Fibroblast of skin of left biceps (primary cell): ENCODE results near the gene ATP2B3.

Experiments
- DNase-seq, 2 experiments: peaks; one replicate each; pipeline ENCODE4 v3.0.0-alpha.2; 2013; ENCODE audit warnings: low read depth in 2 of 2

The ATP2B3 gene

GRCh38 chrX:153611298-153612095 lies 94.1 kb downstream of the ATP2B3 start:
- DNase-seq, result no peak

GRCh38 chrX:153612413-153612812 lies 95.0 kb downstream of the ATP2B3 start:
- DNase-seq, result no peak

GRCh38 chrX:153614818-153615217 lies 97.4 kb downstream of the ATP2B3 start:
- DNase-seq, result no peak

- no peak for DNase-seq
Measured at GRCh38 chrX:153620576-153620975, 103.1 kb downstream of the ATP2B3 start.

GRCh38 chrX:153621949-153622598 lies 104.6 kb downstream of the ATP2B3 start:
- no peak for DNase-seq

- no peak for DNase-seq
Measured at GRCh38 chrX:153622661-153623309, 105.3 kb downstream of the ATP2B3 start.

GRCh38 chrX:153623310-153624029 lies 106.0 kb downstream of the ATP2B3 start:
- no peak for DNase-seq

GRCh38 chrX:153624196-153625091 lies 107.0 kb downstream of the ATP2B3 start:
- no peak for DNase-seq

- DNase-seq, result no peak
Measured at GRCh38 chrX:153625271-153626024, 108.0 kb downstream of the ATP2B3 start.

- DNase-seq, result no peak
Measured at GRCh38 chrX:153626025-153626633, 108.7 kb downstream of the ATP2B3 start.

GRCh38 chrX:153626863-153627674 lies 109.6 kb downstream of the ATP2B3 start:
- no peak for DNase-seq

- DNase-seq, result no peak
Measured at GRCh38 chrX:153627675-153628111, 110.3 kb downstream of the ATP2B3 start.

GRCh38 chrX:153628129-153628528 lies 110.7 kb downstream of the ATP2B3 start:
- DNase-seq, result no peak

- DNase-seq, result no peak
Measured at GRCh38 chrX:153628665-153629064, 111.2 kb downstream of the ATP2B3 start.

GRCh38 chrX:153631346-153631745 lies 113.9 kb downstream of the ATP2B3 start:
- DNase-seq, result no peak

GRCh38 chrX:153631907-153632594 lies 114.6 kb downstream of the ATP2B3 start:
- DNase-seq, result no peak
